Embryonic facial prominence (tissue), 1 donor: ENCODE data around the gene TCP11L1.
"Not testable (repeated sequence)": the region's sequence is repeated elsewhere in the genome, so short reads cannot be mapped to it uniquely, and the experiment has no call there.

ENCODE experiments used
- DNase-seq: peaks from one replicate; pipeline ENCODE4 v3.0.0-alpha.2; 2016; ENCODE audit errors: extremely low spot score

Gene TCP11L1

DNA sequence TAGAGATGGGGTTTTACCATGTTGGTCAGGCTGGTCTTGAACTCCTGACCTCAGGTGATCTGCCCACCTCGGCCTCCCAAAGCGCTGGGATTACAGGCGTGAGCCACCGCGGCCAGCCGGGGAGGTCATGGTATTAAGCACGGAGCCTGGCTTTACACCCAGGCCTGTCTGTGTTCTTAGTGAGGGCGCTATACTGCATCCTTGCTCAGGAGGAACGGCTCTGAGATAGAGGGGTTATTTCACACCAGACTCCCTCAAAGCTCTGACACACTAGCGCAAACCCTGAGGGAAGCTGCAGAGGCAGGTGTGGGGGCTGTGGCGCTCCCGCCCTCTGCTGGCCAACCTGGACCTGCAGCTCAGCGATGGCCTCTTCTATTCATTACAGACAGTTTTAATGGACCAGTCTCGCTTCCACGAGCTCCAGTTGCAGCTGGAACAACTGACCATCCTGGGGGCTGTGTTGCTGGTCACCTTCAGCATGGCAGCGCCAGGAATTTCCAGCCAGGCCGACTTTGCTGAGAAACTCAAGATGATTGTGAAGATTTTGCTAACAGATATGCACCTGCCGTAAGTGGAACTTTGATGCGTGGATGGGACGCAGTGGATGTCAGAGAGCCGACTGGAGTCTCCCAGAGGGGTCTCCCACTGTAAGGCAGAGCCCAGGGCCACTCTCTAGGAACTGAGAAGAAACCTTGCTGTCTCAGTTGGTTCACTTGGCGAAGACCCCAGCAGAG, 26.2 kb downstream of the TCP11L1 start:
- DNase-seq = peak; percentile 13

DNA sequence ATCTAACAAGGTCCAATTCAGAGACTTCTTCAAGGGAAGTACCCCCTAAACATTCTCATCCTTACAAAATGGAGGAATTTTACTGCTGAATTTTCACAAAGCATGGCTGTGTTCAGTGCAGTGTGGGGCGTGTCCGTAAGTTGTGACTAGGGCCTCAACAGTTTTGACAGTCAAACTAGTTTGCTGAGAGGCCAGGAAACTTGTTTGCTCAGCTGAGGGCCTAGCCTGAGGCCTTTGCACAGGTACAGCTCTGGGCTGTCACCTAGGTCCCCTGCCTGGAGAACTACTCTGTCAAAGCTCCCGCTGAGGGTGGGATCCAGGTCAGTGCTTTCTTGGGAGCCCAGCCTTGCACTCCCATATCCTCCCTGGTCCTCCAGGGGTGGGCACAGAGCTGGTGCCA, 27.9 kb downstream of the TCP11L1 start:
- no peak for DNase-seq

DNA sequence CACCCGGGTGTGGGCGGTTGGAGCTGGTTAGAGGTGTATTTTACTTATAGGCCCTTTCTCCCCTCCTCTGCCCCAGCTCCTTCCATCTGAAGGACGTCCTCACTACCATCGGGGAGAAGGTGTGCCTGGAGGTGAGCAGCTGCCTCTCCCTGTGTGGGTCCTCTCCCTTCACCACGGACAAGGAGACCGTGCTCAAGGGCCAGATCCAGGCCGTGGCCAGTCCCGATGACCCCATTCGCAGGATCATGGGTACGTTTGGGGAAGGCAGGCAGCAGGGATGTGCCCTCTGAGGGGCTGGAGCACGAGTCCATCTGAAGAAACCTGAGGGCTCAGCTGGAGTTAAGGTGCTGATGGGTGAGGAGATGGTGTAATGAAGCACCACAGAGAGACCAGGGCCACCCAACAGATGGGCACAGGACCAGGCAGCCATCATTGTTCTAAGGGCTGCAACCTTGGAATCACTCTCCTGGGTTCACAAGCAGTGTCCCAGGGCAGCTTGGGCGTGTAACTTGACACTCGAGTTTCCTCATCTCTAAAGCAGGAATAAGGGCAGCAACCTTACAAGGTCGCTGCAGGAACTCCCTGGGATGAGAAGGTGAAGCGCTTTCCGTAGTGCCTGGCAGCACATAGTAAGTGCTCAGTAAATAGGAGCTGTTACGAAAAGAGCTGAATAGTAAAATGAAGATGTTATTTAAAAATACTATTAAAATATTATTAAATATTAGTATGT, 29.4 kb downstream of the TCP11L1 start:
- DNase-seq = no peak

DNA sequence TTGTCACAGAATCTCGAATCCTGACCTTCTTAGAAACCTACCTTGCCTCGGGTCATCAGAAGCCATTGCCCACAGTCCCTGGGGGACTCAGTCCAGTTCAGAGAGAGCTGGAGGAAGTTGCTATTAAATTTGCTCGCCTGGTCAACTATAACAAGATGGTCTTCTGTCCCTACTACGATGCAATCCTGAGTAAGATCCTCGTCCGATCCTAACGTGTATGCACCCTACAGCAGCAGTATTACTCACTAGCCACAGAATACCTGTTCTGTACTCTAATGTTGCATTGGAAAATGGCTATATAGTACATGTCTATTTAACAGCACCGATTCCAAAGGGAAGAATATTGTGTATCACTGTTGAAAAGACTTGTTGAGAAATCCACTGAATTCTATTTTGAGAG, 33.1 kb downstream of the TCP11L1 start:
- DNase-seq = no peak

DNA sequence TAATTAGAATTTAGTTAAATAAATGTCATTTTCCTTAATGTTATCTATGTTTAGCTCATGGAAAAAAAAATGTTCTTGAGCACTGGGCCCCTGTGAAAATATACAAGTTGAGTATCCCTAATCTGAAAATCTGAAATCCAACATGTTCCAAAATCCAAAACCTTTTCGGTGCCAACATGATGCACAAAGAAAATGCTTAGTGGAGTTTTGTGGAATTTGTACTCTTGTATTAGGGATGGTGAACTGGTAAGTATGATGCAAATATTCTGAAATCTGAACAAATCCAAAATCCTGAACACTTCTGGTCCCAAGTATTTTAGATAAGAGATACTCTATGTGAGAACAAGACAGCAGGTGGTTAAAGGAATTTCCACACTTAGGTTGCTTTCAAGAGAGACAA, 44.5 kb downstream of the TCP11L1 start:
- no peak for DNase-seq

GRCh38 chr11:33086017-33086416, 46.6 kb downstream of the TCP11L1 start:
- no peak for DNase-seq

GRCh38 chr11:33089776-33090175, 50.4 kb downstream of the TCP11L1 start:
- no peak for DNase-seq

- no peak for DNase-seq
Observed at GRCh38 chr11:33094157-33094556, 54.8 kb downstream of the TCP11L1 start.

DNA sequence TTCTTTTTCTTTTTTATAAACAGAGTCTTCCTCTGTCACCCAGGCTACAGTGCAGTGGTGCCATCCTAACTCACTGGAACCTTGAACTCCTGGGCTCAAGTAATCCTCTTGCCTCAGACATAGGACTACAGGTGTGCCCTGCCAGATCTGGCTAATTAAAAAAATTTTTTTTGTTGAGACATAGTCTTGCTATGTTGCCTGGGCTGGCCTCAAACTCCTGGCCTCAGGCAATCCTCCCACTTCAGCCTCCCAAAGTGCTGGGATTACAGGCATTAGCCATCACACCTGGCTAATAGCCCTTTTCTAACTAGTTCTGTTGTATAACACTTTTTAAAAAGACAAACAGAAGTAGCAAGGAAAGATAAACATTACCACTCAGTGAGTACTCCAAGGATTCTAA, 64.5 kb downstream of the TCP11L1 start:
- no peak for DNase-seq

DNA sequence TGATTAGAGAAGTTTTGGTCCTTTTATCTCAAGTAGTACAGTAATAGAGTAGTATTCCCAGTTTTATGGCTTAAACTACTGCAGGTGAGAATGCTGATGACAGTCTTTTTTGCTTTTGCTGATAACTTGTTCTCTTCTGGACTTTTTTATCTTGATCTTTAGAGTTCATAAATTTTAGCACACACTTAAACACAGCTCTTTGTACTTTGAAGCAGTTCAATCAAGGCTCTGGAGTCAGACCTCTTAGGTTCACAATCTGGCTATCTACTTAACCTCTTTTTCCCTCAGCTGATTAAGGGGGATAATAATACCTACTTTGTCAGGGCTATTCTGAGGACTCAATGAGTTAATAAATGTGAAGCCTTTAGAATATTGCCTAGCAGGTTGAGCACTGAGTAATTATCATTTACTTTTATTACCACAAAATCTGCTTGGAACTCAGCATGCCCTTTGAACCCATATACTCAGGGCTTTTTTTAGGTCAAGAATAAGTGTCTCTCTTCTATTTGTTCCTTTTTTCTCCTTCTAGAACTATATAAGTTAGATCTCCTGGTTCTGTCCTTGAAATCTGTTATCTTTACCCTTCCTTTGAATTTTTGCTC, 70.0 kb downstream of the TCP11L1 start:
- no peak for DNase-seq

DNA sequence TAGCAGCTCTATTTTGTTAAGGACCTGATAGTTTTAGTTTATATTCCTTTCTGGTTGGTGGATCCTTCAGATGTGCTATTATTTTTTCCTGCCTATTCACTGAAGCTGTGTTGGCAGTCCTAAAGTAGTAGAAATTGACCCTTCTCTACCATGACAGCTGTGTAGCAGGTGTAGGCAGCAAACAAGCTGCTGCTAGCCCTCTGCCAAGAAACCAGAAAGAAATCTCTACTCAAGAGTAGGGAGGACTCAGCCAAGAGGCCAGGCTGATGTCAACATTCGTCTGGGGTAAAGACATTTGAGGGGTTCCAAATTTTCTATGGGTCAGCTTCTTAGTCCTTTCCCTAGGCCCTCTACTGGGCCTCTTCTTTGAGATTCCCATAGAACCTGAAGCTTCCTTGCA, 70.7 kb downstream of the TCP11L1 start:
- no peak for DNase-seq

DNA sequence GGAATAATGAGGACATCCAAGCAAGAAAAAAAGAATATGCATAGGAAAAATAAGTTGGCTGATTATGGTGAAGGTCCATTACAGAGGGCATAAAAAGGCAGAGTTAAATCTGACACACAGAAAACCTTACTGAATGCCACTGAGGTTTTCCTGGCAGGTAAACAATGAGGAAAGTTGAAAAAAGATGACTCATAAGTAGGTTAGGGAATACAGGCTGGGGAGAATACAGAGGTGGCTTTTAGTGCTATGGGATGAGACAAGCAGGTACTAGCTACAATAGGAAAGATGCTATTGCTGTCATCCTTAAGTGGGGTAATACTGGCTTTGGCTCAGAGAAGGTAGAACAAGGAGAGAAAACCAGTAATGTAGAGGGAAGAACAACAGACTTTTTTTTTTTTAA, 77.2 kb downstream of the TCP11L1 start:
- no peak for DNase-seq

GRCh38 chr11:33122696-33123095, 83.3 kb downstream of the TCP11L1 start:
- DNase-seq = not testable (repeated sequence)
